ENCODE results near the gene KCNJ6.
"Not testable (repeated sequence)": the region's sequence is repeated elsewhere in the genome, so short reads cannot be mapped to it uniquely, and the experiment has no call there.

The KCNJ6 gene

GRCh38 chr21:37916310-37917051, at the start of gene KCNJ6:
KCNJ6 (minus strand) TSS chr21:37916457; CDS start chr21:37840682, 75,775 bp downstream.
- Mint-ChIP-seq H3K4me3 (no peak within 1 kb of the TSS), H3K36me3 (ENCODE audit: low read depth) (no peaks in the 10 kb centered on the region), H3K27ac (no peak within 1 kb of the TSS), H3K27me3 (ENCODE audit: low read depth) (peaks cover 57% of the 10 kb centered on the region), H3K4me1 (ENCODE audit: low read depth) (no peaks in the 10 kb centered on the region), H3K9me3 (no peaks in the 10 kb centered on the region)

DNA sequence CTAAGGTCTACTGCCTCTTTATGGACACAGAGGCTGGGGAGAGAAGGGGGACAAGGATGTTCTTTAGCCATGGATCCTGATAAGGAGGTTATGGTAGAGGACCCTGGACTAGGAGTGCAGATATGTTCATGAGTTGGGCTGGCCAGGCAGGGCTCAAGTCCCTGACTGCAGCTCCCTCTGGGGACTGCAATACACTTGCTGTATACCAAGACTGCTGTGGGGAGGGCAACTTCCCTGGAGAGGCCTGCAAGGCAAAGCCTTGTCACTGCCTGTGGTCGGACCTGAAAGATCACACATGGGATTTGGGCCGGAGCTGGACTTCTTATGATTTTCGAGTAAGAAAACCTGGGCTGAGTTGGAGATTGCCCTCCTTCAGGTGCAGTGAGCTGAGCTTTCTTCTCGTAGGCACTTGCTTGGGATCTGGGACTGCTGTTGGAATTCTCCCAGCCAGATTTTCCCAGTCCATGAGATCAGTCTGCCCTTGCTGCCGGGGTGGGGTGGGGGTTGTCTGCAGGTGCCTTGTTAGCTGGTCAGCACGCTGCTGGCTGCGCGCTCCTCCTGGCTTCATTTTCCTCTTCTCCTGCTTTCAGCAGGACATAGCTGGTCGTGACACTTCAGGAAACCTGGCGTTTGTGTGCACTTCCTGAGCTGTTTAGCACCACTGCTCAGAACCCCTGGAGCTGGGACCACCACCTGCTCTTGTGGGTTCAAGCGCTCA, 49.0 kb upstream of the KCNJ6 start:
- no peak overlapping the region for H3K4me3 Mint-ChIP-seq
- no peaks in the 10 kb centered on the region for H3K27me3 Mint-ChIP-seq (ENCODE audit: low read depth)
- no peaks in the 10 kb centered on the region for H3K9me3 Mint-ChIP-seq
- H3K4me1 Mint-ChIP-seq (ENCODE audit: low read depth), result no peaks in the 10 kb centered on the region
- H3K36me3 Mint-ChIP-seq (ENCODE audit: low read depth), result no peaks in the 10 kb centered on the region
- no peak overlapping the region for H3K27ac Mint-ChIP-seq

- H3K36me3 Mint-ChIP-seq (ENCODE audit: low read depth), result no peaks in the 10 kb centered on the region
- H3K9me3 Mint-ChIP-seq, result no peaks in the 10 kb centered on the region
- H3K4me1 Mint-ChIP-seq (ENCODE audit: low read depth), result no peaks in the 10 kb centered on the region
- no peak overlapping the region for H3K27ac Mint-ChIP-seq
- no peak overlapping the region for H3K4me3 Mint-ChIP-seq
- no peaks in the 10 kb centered on the region for H3K27me3 Mint-ChIP-seq (ENCODE audit: low read depth)
These were observed 42.3 kb upstream of the KCNJ6 start for GRCh38 chr21:37958537-37958936.

- Mint-ChIP-seq H3K27me3 (ENCODE audit: low read depth) (no peaks in the 10 kb centered on the region), H3K36me3 (ENCODE audit: low read depth) (no peaks in the 10 kb centered on the region), H3K4me1 (ENCODE audit: low read depth) (no peaks in the 10 kb centered on the region), H3K4me3 (no peak overlapping the region), H3K9me3 (no peaks in the 10 kb centered on the region), H3K27ac (no peak overlapping the region)
These were observed 40.5 kb upstream of the KCNJ6 start for GRCh38 chr21:37956772-37957171.

DNA sequence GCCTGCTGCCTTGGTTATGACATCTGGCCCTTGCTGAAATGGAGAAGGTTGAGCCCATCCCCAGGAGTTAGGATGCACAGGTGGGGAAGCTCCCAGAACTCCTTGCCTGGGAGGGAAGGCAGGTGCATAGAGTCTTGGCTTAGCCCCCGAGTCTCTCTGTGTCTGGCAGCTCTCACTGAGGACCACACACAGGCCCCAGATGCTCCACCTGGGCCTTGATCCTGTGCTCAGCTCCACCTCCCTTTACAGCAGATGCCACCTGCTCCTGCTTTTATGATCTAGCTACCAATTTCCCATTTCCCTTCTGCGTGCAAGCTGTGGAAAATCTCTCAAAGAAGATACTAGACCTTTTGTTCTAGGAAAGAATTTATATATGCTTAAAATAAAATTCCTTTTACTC, 28.8 kb upstream of the KCNJ6 start:
- H3K27ac Mint-ChIP-seq, result no peak overlapping the region
- no peaks in the 10 kb centered on the region for H3K9me3 Mint-ChIP-seq
- no peaks in the 10 kb centered on the region for H3K4me1 Mint-ChIP-seq (ENCODE audit: low read depth)
- no peak overlapping the region for H3K4me3 Mint-ChIP-seq
- H3K36me3 Mint-ChIP-seq (ENCODE audit: low read depth), result no peaks in the 10 kb centered on the region
- H3K27me3 Mint-ChIP-seq (ENCODE audit: low read depth), result no peaks in the 10 kb centered on the region

DNA sequence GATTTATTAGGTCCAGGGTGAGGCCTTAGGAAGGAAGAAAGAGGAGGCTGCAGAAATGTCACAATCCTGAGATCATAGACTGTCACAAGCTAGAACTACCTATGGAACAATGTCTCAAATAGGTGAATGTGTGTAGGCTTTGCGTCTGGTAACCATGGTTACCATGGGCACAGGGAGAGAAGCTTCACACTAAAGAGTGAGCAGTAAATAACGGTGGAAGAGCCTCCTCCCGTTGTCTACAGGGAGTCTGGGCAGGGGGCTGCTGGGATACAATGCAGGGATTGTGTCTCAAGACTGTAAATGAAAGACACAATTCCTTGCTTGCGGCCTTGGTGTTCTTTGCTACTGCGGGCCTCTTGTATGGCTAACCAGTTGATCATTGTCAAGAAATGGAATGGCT, 28.2 kb upstream of the KCNJ6 start:
- no peaks in the 10 kb centered on the region for H3K4me1 Mint-ChIP-seq (ENCODE audit: low read depth)
- no peaks in the 10 kb centered on the region for H3K36me3 Mint-ChIP-seq (ENCODE audit: low read depth)
- no peak overlapping the region for H3K27ac Mint-ChIP-seq
- H3K4me3 Mint-ChIP-seq, result no peak overlapping the region
- H3K9me3 Mint-ChIP-seq, result peaks cover 4% of the 10 kb centered on the region
- no peaks in the 10 kb centered on the region for H3K27me3 Mint-ChIP-seq (ENCODE audit: low read depth)

DNA sequence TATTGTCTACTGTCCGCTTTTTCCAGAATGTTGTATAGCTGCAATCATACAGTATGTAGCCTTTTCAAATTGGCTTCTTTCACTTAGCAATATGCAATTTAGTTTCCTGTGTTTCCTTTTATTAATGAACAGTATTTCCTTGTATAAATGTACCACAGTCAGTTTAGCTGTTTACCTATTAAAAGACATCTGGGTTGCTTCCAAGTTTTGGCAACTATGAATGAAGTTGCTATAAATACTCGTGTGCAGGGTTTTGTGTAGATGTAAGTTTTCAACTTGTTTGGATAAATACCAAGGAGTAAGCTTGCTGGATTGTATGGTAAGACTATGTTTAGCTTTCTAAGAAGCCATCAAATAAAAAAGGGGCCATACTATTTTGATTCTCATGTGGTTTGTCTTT, 24.4 kb upstream of the KCNJ6 start:
- H3K4me1 Mint-ChIP-seq (ENCODE audit: low read depth), result no peaks in the 10 kb centered on the region
- H3K27me3 Mint-ChIP-seq (ENCODE audit: low read depth), result no peaks in the 10 kb centered on the region
- H3K9me3 Mint-ChIP-seq, result peaks cover 4% of the 10 kb centered on the region
- no peak overlapping the region for H3K27ac Mint-ChIP-seq
- no peak overlapping the region for H3K4me3 Mint-ChIP-seq
- no peaks in the 10 kb centered on the region for H3K36me3 Mint-ChIP-seq (ENCODE audit: low read depth)

GRCh38 chr21:37939838-37940237, 23.6 kb upstream of the KCNJ6 start:
- H3K9me3 Mint-ChIP-seq, result peaks cover 4% of the 10 kb centered on the region
- no peaks in the 10 kb centered on the region for H3K36me3 Mint-ChIP-seq (ENCODE audit: low read depth)
- H3K4me3 Mint-ChIP-seq, result no peak overlapping the region
- H3K27ac Mint-ChIP-seq, result no peak overlapping the region
- no peaks in the 10 kb centered on the region for H3K27me3 Mint-ChIP-seq (ENCODE audit: low read depth)
- H3K4me1 Mint-ChIP-seq (ENCODE audit: low read depth), result no peaks in the 10 kb centered on the region

DNA sequence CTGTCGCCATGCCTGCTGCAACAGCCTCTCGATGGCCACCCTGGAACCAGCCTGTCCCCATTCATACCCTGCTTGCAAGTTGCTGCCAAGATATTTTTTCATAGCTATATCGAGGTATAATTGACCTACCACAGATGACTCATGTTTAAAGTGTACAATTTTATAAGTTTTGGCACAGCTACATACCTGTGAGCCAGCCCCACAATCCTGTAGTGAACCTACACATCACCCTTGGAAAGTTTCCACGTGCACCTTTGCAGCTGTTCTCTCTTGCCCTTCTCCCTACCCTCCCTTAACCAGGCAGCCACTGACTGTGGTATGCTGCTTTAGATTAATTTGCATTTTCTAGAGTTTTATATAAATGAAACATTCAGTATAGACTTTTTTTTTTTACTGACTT, 23.0 kb upstream of the KCNJ6 start:
- Mint-ChIP-seq H3K4me1 (ENCODE audit: low read depth) (no peaks in the 10 kb centered on the region), H3K27me3 (ENCODE audit: low read depth) (no peaks in the 10 kb centered on the region), H3K4me3 (no peak overlapping the region), H3K27ac (no peak overlapping the region), H3K36me3 (ENCODE audit: low read depth) (no peaks in the 10 kb centered on the region), H3K9me3 (peaks cover 4% of the 10 kb centered on the region)

GRCh38 chr21:37937668-37938067, 21.4 kb upstream of the KCNJ6 start:
- H3K4me1 Mint-ChIP-seq (ENCODE audit: low read depth), result no peaks in the 10 kb centered on the region
- H3K27ac Mint-ChIP-seq, result no peak overlapping the region
- H3K36me3 Mint-ChIP-seq (ENCODE audit: low read depth), result no peaks in the 10 kb centered on the region
- no peaks in the 10 kb centered on the region for H3K27me3 Mint-ChIP-seq (ENCODE audit: low read depth)
- H3K4me3 Mint-ChIP-seq, result no peak overlapping the region
- peaks cover 13% of the 10 kb centered on the region for H3K9me3 Mint-ChIP-seq

- no peaks in the 10 kb centered on the region for H3K4me1 Mint-ChIP-seq (ENCODE audit: low read depth)
- H3K27me3 Mint-ChIP-seq (ENCODE audit: low read depth), result no peaks in the 10 kb centered on the region
- H3K4me3 Mint-ChIP-seq, result no peak overlapping the region
- H3K9me3 Mint-ChIP-seq, result peaks cover 13% of the 10 kb centered on the region
- no peaks in the 10 kb centered on the region for H3K36me3 Mint-ChIP-seq (ENCODE audit: low read depth)
- H3K27ac Mint-ChIP-seq, result no peak overlapping the region
These were observed 19.9 kb upstream of the KCNJ6 start for GRCh38 chr21:37936010-37936785.

- Mint-ChIP-seq H3K27me3 (ENCODE audit: low read depth) (no peaks in the 10 kb centered on the region), H3K4me1 (ENCODE audit: low read depth) (no peaks in the 10 kb centered on the region), H3K4me3 (no peak overlapping the region), H3K9me3 (peaks cover 9% of the 10 kb centered on the region), H3K36me3 (ENCODE audit: low read depth) (no peaks in the 10 kb centered on the region), H3K27ac (no peak overlapping the region)
These were observed 16.7 kb upstream of the KCNJ6 start for GRCh38 chr21:37932936-37933335.

- no peak overlapping the region for H3K4me3 Mint-ChIP-seq
- H3K27ac Mint-ChIP-seq, result no peak overlapping the region
- H3K9me3 Mint-ChIP-seq, result no peaks in the 10 kb centered on the region
- H3K36me3 Mint-ChIP-seq (ENCODE audit: low read depth), result no peaks in the 10 kb centered on the region
- H3K27me3 Mint-ChIP-seq (ENCODE audit: low read depth), result no peaks in the 10 kb centered on the region
- no peaks in the 10 kb centered on the region for H3K4me1 Mint-ChIP-seq (ENCODE audit: low read depth)
These were observed 11.5 kb upstream of the KCNJ6 start for GRCh38 chr21:37927711-37928110.

DNA sequence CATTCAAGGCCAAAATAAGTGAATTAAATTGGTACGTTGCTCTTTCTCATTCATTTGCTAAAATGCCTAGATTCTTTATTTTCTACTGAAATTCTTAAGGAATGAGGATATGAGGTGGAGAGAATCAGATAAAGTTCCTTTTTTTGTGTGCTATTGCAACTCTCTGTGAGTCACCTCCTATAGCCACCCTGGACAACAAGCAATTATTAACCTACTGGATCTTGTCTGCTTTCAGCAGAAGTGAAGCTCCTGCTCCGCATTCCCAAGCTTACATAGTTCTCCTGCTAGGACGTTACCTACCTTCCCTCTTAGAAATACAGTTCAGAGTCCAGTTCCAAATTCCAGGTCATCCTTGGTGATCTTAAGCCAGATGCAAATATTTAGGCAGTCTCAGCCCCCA, 4.8 kb upstream of the KCNJ6 start:
- no peak overlapping the region for H3K27ac Mint-ChIP-seq
- H3K4me1 Mint-ChIP-seq (ENCODE audit: low read depth), result no peaks in the 10 kb centered on the region
- H3K36me3 Mint-ChIP-seq (ENCODE audit: low read depth), result no peaks in the 10 kb centered on the region
- H3K9me3 Mint-ChIP-seq, result no peaks in the 10 kb centered on the region
- no peak overlapping the region for H3K4me3 Mint-ChIP-seq
- peaks cover 23% of the 10 kb centered on the region for H3K27me3 Mint-ChIP-seq (ENCODE audit: low read depth)

DNA sequence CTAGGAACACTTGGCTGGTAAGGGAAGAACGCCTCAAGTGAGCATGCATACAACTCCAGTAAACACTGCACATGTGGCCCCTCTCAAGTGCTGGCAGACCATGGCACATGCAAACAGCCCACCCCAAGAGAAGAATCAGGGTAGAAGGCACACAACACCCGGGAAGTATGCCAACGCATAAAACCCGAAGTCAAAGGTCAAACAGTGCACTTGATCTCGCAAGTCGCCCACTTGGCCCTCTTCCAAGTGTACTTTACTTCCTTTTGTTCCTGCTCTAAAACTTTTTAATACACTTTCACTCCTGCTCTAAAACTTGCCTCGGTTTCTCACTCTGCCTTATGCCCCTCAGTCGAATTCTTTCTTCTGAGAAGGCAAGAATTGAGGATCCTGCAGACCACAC, 4.0 kb upstream of the KCNJ6 start:
- not testable (repeated sequence) for H3K27ac Mint-ChIP-seq; H3K4me3 Mint-ChIP-seq; H3K36me3 Mint-ChIP-seq (ENCODE audit: low read depth); H3K4me1 Mint-ChIP-seq (ENCODE audit: low read depth); H3K9me3 Mint-ChIP-seq
- peaks cover 30% of the 10 kb centered on the region for H3K27me3 Mint-ChIP-seq (ENCODE audit: low read depth)

All from T-helper 1 cell treated with Interleukin-12 subunit alpha and Interleukin-12 subunit beta and Interleukin-4 antibody, amounts not matched to agents 30 μg/mL and 1 μg/mL, for 36 hours (primary cell).